ENCODE data around the gene SETD6.

SETD6 gene

GRCh38 chr16:58509256-58510096 lies 5.8 kb upstream of the SETD6 start:
- no peak for DNase-seq

DNA sequence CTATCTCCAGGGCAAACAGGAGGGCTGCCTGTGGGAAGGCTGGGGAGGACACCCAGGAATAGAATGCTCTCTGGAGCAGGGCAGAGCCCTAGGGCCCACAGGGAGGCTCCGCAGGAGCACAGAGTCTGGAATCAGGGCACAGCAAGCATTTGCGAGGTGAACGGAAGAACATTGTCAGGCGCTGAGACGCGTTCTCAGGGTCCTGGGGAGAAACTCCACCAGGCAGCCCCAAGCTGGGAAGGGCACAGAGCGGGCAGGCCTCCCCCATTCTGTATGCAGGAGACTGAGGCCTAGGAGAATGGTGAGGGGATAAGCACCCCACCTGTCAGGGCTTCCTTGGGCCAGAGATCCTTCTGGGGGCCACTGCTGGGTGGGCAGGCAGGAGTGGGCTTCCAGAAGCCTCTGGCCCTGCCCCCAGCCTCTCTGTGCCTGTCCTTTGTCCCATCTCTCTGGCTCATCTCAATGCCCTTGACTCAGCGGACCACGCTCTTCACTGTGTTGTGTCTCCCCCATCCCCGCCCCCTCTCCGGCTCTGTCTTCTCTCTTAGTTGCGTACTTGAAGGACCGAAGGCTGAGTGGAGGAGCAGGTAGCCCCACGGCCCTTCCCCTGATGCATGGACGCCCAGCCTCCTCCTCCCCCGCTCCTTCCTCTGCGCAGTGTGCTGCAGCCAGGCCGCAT lies 5.1 kb upstream of the SETD6 start:
- no peak for DNase-seq

DNA sequence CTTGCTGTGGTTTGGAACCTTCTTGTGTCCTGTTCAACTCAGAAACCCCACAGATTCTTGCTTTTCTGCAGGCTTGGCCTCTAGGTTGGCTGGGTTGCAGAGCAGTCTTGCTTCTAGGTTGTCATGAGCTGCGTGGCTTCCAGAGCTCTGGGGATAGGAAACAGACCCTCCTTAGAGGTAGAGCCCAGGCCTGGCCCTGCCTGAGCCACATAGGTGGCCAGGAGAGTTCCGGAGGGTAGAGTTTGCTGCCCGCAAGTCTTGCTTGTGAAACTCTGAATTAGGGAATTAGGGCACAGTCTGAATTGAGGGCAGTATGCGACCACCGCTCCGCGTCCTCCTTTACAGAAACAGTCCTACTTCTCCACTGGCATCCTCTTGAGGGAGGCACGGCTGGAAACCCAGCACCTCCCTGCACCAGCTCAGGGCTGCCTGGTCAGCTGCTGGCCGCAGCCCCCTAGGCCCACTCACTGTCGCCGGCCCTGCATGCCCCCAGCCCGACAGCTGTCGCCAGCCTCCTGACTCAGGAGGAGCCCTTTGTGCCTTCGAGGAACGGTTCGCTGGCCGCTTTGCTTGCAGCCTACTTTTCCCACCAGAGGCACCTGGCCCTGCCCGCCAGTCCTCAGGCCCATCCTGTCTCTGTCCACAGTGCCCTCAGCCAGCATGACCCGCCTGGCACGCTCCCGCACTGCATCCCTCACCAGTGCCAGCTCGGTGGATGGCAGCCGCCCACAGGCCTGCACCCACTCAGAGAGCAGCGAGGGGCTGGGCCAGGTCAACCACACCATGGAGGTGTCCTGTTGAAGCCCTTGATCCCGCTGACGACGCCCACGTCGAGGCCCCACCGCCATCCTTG lies 4.3 kb upstream of the SETD6 start:
- no peak for DNase-seq

GRCh38 chr16:58511933-58512815 lies 3.1 kb upstream of the SETD6 start:
- DNase-seq: peak; percentile 21

- no peak for DNase-seq
These were observed 1.4 kb upstream of the SETD6 start for GRCh38 chr16:58513874-58514273.

- no peak for DNase-seq
These were observed 802 bp downstream of the SETD6 start for GRCh38 chr16:58515871-58516767.

GRCh38 chr16:58516768-58517107 lies 1.4 kb downstream of the SETD6 start:
- no peak for DNase-seq

GRCh38 chr16:58518083-58518979 lies 3.0 kb downstream of the SETD6 start:
- DNase-seq: no peak

DNA sequence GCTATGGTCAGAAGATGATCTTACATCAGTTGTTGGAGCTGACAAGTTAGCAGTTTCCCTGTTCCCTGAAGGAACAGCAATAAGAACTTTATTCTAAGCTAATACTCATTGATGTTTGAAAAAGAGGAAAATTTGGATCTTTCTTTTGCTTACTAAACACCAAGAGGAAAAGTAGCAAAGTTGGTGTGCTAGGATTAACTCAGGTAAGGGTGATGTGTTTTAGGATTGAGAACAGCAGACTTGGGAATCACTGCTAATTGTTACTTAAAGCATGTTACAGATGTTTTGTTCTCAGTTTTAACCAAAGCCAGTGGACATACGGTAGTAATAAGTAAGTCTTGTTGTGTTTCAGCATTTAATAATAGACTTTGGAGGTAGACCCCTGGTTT lies 3.7 kb downstream of the SETD6 start:
- DNase-seq: no peak

GRCh38 chr16:58519707-58520106 lies 4.4 kb downstream of the SETD6 start:
- DNase-seq: no peak

- DNase-seq: no peak
These were observed 14.9 kb downstream of the SETD6 start for GRCh38 chr16:58530179-58530578.

DNA sequence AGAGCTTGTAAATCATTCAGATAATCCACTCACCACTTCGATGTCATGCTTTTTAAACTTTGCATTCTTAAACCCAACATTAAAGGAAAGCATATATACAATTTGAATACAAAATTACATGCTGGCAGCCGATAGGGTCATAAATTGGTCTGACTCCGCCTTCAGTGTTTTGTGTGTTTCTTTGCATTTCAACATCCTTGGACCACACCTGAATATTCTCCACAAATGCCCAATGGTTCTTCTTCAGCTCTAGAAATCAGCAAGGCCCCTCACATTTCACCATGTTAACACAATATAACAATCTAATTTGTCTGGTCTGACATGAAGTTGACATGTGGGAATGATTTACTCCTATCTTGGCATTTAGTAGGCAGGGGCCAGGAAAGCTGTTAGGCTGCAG lies 17.1 kb downstream of the SETD6 start:
- DNase-seq: no peak

GRCh38 chr16:58533751-58534470 lies 18.6 kb downstream of the SETD6 start:
- no peak for DNase-seq

DNA sequence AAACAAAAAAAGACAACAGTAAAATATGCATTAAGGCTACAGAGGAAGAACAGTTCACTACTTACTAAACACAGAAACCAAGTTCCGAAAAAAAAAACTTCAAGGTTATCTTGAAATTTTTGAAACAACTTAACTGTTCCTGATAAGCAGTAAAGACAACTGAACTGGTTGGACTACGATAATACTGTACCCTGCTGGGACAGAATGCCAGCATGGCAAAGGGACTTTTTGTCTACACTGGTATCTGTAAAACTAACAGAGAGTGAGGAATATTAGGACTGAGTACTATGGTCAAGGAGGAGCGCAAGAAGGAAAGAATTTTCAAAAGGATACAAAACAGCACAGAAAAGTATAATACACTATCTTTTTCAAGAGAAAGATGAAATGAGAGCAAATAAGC lies 19.8 kb downstream of the SETD6 start:
- DNase-seq: no peak

GRCh38 chr16:58536278-58536677 lies 21.0 kb downstream of the SETD6 start:
- no peak for DNase-seq

GRCh38 chr16:58537124-58537906 lies 22.0 kb downstream of the SETD6 start:
- no peak for DNase-seq

GRCh38 chr16:58541711-58542110 lies 26.4 kb downstream of the SETD6 start:
- no peak for DNase-seq

DNA sequence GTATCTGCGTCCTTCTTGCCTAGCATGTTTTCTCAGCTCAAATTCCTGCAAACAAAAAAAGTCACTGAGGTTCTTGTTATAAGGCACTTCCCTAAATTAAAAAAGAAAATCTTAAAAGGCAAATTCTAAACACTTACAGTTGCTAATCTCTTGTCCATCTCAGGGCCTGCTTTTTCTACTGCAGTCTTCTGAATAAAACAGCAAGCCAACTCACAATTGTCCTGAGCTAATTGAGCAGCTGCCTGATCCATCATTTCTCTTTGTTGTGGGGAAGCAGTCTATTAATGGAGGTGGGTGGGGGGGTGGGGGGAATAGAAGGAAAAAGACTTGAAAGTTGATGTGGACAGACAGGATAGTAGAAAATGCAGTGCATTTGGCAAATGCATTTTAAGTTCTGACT lies 27.0 kb downstream of the SETD6 start:
- no peak for DNase-seq

DNA sequence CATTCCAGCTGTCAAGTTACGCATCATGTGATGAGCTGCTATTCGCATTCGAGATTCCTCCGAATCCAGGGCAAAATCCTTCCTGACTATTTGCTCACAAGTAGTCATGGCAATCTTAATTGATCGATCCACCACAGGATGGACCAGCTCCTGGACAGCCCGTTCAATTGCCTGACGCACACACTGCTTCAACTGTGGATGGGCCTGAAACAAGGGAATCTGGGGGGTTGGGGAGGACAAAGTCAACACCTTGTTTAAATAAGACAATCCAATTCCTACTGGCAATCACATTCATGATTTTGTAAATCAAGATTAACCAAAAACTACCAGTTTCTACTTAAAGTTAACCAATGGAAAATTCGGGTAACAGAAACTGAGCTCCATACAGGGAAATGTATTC lies 28.4 kb downstream of the SETD6 start:
- no peak for DNase-seq
